Liver (tissue), 9 donors: Measurements from ENCODE around the gene SLITRK1. TPM values are rescaled to one million over a fixed set of nuclear protein-coding genes. Genes with fewer than 3 reads are reported as not detected.

Experiments used
- DNase-seq: peaks from one replicate; pipeline ENCODE4 v3.0.0-alpha.2; 2017; ENCODE audit warnings: low spot score
- H3K27ac ChIP-seq, 2 donors: one replicate each; pipeline ENCODE4 v1.7.0; 2013; ENCODE audit warnings: inconsistent platforms in 2 of 2, low read length in 2 of 2, control low read depth in 1 of 2, low read depth in 1 of 2, mild to moderate bottlenecking in 1 of 2
- H3K27me3 ChIP-seq, 4 donors: one replicate each; pipeline versions ENCODE4 v1.6.1 to v1.7.0; 2013; ENCODE audit warnings: low read length in 3 of 4, inconsistent platforms in 1 of 4, mild to moderate bottlenecking in 1 of 4, moderate library complexity in 1 of 4; ENCODE audit not compliant: control insufficient read depth in 4 of 4, insufficient read depth in 4 of 4
- H3K36me3 ChIP-seq, 4 donors: one replicate each; pipeline versions ENCODE4 v1.6.1 to v1.7.0; 2013; ENCODE audit warnings: low read length in 3 of 4, mild to moderate bottlenecking in 3 of 4, low read depth in 1 of 4, moderate library complexity in 1 of 4; ENCODE audit not compliant: control insufficient read depth in 4 of 4, insufficient read depth in 3 of 4
- H3K4me1 ChIP-seq, 4 donors: one replicate each; pipeline versions ENCODE4 v1.6.1 to v1.7.0; 2013; ENCODE audit warnings: low read length in 3 of 4, mild to moderate bottlenecking in 3 of 4, moderate library complexity in 1 of 4; ENCODE audit not compliant: control insufficient read depth in 4 of 4, insufficient read depth in 4 of 4
- H3K4me3 ChIP-seq, 3 donors: one replicate each; pipeline versions ENCODE4 v1.6.1 to v1.7.0; 2013; ENCODE audit warnings: low read length in 3 of 3, control low read depth in 1 of 3, low read depth in 1 of 3, mild to moderate bottlenecking in 1 of 3
- H3K9ac ChIP-seq, 2 donors: one replicate each; pipeline ENCODE4 v1.7.0; 2013; ENCODE audit warnings: low read length in 2 of 2, mild to moderate bottlenecking in 2 of 2, moderate library complexity in 2 of 2, control low read depth in 1 of 2, low read depth in 1 of 2
- H3K9me3 ChIP-seq, 4 donors: one replicate each; pipeline versions ENCODE4 v1.6.1 to v1.7.0; 2013; ENCODE audit warnings: low read length in 3 of 4; ENCODE audit not compliant: control insufficient read depth in 4 of 4
- ATF3 ChIP-seq: IDR thresholded peaks from 2 replicates; pipeline ENCODE4 v1.6.1; 2016; ENCODE audit warnings: antibody characterized with exemption
- CTCF ChIP-seq: fragments of 150-350 bp; IDR thresholded peaks from 2 replicates; pipeline ENCODE4 v1.5.1; 2017; ENCODE audit warnings: improper control_type of control experiment, low read depth, low read length; ENCODE audit not compliant: missing input control
- EGR1 ChIP-seq, 2 donors: IDR thresholded peaks; 2 replicates each; pipeline ENCODE4 v1.6.1; 2016 to 2018; ENCODE audit warnings: antibody characterized with exemption in 2 of 2, low read depth in 2 of 2
- FOXA1 ChIP-seq: IDR thresholded peaks from 2 replicates; pipeline ENCODE4 v1.6.1; 2016; ENCODE audit warnings: antibody characterized with exemption
- FOXA2 ChIP-seq: IDR thresholded peaks from 2 replicates; pipeline ENCODE4 v1.6.1; 2016; ENCODE audit warnings: antibody characterized with exemption
- GABPA ChIP-seq, 2 donors: IDR thresholded peaks in 1 of 2; conservative IDR thresholded peaks in 1 of 2; 2 replicates each; pipeline ENCODE4 v1.6.1; 2016; ENCODE audit warnings: antibody characterized with exemption in 2 of 2, mild to moderate bottlenecking in 1 of 2, moderate library complexity in 1 of 2
- HNF4A ChIP-seq, 2 donors: conservative IDR thresholded peaks; 2 replicates each; pipeline ENCODE4 v1.6.1; 2016; ENCODE audit warnings: antibody characterized with exemption in 2 of 2, mild to moderate bottlenecking in 2 of 2
- HNF4G ChIP-seq: IDR thresholded peaks from 2 replicates; pipeline ENCODE4 v1.6.1; 2016; ENCODE audit warnings: antibody characterized with exemption
- JUND ChIP-seq, 2 donors: IDR thresholded peaks; 2 replicates each; pipeline ENCODE4 v1.6.1; 2016; ENCODE audit warnings: antibody characterized with exemption in 2 of 2
- MAX ChIP-seq: IDR thresholded peaks from 2 replicates; pipeline ENCODE4 v1.6.1; 2016; ENCODE audit warnings: antibody characterized with exemption
- NR2F2 ChIP-seq: IDR thresholded peaks from 2 replicates; pipeline ENCODE4 v1.6.1; 2016; ENCODE audit warnings: antibody characterized with exemption
- RAD21 ChIP-seq, 2 donors: IDR thresholded peaks; 2 replicates each; pipeline ENCODE4 v1.6.1; 2016; ENCODE audit warnings: antibody characterized with exemption in 2 of 2, mild to moderate bottlenecking in 2 of 2
- REST ChIP-seq: IDR thresholded peaks from 2 replicates; pipeline ENCODE4 v1.6.1; 2016; ENCODE audit warnings: antibody characterized with exemption, mild to moderate bottlenecking
- RXRA ChIP-seq, 2 donors: IDR thresholded peaks; 2 replicates each; pipeline ENCODE4 v1.6.1; 2017 to 2018; ENCODE audit warnings: antibody characterized with exemption in 2 of 2, mild to moderate bottlenecking in 1 of 2
- SP1 ChIP-seq: IDR thresholded peaks from 2 replicates; pipeline ENCODE4 v1.6.1; 2018; ENCODE audit warnings: antibody characterized with exemption, mild to moderate bottlenecking
- TAF1 ChIP-seq: conservative IDR thresholded peaks from 2 replicates; pipeline ENCODE4 v1.6.1; 2016; ENCODE audit warnings: antibody characterized with exemption, mild to moderate bottlenecking
- YY1 ChIP-seq: IDR thresholded peaks from 2 replicates; pipeline ENCODE4 v1.6.1; 2016; ENCODE audit warnings: antibody characterized with exemption, mild to moderate bottlenecking
- ZBTB33 ChIP-seq: IDR thresholded peaks from 2 replicates; pipeline ENCODE4 v1.6.1; 2016; ENCODE audit warnings: antibody characterized with exemption
- WGBS: extraction: QIAGEN DNeasy Blood & Tissue Kit; methylation state at CpG from one replicate; pipeline ENCODE4 v1.1.7; 2013; 5-methylcytosine and 5-hydroxymethylcytosine counted together
- polyA plus RNA-seq, 2 donors: library from polyadenylated mRNA; stranded (reverse) in 1 of 2; unstranded in 1 of 2; fragments of 200-250 nt in 1 of 2; fragments of >200 nt in 1 of 2; fragmentation: Nextera tagmentation in 1 of 2; extraction: Ambion mirVana in 1 of 2; gene quantifications; one replicate each; pipeline versions ENCODE4 v1.2.1 to v1.2.3, GENCODE V29; 2013 to 2015
- total RNA-seq, 2 donors: library from RNA; depleted of rRNA; stranded (reverse); fragments of >200 nt; gene quantifications; one replicate each; pipeline ENCODE4 v1.2.3, GENCODE V29; 2014
- donor health status: healthy.
- donor health status: healthy.
- donor health status: healthy.
- donor health status: healthy.
- donor health status: healthy.

The SLITRK1 gene
- total and polyA plus RNA-seq, 4 donors, result not detected

GRCh38 chr13:83882606-83882959 lies 309 bp upstream of the SLITRK1 start:
- no peak for DNase-seq
- Histone ChIP-seq H3K27me3 (peaks cover 0 to 17% (median 12%) of the 10 kb centered on the region in 4 donors), H3K27ac (no peak overlapping the region), H3K9ac (no peak overlapping the region), H3K36me3 (no peaks in the 10 kb centered on the region), H3K4me1 (peaks cover 0 to 10% (median under 1%) of the 10 kb centered on the region in 4 donors), H3K9me3 (peaks cover 0 to 7% (median 0%) of the 10 kb centered on the region in 4 donors), H3K4me3 (no peak overlapping the region)
- TF ChIP-seq RXRA (IDR thresholded peaks at IDR 0.05) (no peak), ATF3 (no peak), EGR1 (IDR thresholded peaks at IDR 0.05; ENCODE audit: low read depth in 2 of 2) (no peak), NR2F2 (no peak), HNF4A (conservative IDR thresholded peaks at IDR 0.05) (no peak), GABPA (IDR thresholded peaks at IDR 0.05 in 1 of 2, conservative IDR thresholded peaks at IDR 0.05 in 1 of 2) (no peak), ZBTB33 (no peak), FOXA2 (no peak), CTCF (no peak), JUND (IDR thresholded peaks at IDR 0.05) (no peak), TAF1 (no peak), FOXA1 (no peak), REST (no peak), MAX (no peak), YY1 (no peak), RAD21 (IDR thresholded peaks at IDR 0.05) (no peak), HNF4G (no peak), SP1 (no peak)
- WGBS, result 11% methylated on average over 9 of the region's 9 CpGs
